Measurements from ENCODE around the gene TTPAL.
"Not testable (repeated sequence)": the region's sequence is repeated elsewhere in the genome, so short reads cannot be mapped to it uniquely, and the experiment has no call there.

TTPAL gene

GRCh38 chr20:44470327-44470726 is 5.3 kb upstream of the TTPAL start:
- no peak for DNase-seq

DNA sequence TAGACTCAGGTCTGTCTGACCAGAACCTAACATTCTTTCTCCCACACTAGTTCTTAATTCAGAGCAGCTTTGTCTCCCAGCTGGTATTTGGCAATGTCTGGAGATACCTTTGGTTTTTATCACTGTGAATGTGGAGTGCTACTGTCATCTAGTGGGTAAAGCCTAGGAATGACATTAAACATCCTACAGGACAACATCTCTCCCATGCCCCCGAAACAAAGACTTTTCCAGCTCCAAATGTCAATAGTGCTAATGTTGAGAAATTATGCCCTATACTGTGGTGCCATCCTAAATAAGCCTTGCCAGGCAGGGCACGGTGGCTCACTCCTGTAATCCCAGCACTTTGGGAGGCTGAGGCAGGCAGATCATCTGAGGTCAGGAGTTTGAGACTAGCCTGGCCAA is 4.2 kb upstream of the TTPAL start:
- no peak for DNase-seq

GRCh38 chr20:44472283-44472682 is 3.4 kb upstream of the TTPAL start:
- DNase-seq, result not testable (repeated sequence)

- DNase-seq, result no peak
These were observed 341 bp upstream of the TTPAL start for GRCh38 chr20:44475372-44475693.

DNA sequence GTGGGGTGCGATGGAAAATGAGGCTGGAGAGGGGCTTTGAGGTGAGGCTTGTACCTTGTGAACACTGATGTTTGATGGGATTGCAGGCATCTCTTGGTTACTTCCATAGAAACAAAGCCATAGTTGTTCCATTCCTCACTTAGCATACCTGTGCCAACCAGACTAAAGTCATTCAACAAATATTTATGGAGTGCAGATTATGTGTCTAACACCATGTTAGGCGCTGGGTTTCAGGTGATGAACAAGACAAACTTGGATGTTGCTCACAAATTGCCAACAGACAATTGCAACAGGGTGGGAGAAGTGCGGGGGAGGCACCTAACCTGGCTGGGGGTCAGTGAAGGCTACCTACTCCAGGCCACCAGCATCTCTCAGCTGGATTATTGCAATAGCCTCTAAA is 1.5 kb downstream of the TTPAL start:
- no peak for DNase-seq

- DNase-seq, result no peak
These were observed 2.5 kb downstream of the TTPAL start for GRCh38 chr20:44478206-44478605.

- no peak for DNase-seq
These were observed 4.0 kb downstream of the TTPAL start for GRCh38 chr20:44479643-44480042.

DNA sequence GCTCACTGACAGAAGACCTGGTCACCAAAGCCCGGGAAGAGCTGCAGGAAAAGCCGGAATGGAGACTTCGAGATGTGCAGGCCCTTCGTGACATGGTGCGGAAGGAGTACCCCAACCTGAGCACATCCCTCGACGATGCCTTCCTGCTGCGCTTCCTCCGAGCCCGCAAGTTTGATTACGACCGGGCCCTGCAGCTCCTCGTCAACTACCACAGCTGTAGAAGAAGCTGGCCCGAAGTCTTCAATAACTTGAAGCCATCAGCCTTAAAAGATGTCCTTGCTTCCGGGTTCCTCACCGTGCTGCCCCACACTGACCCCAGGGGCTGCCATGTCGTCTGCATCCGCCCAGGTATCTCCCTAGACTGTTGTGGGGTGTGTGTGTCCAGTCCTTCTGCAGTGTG is 4.4 kb downstream of the TTPAL start:
- no peak for DNase-seq

GRCh38 chr20:44481719-44482416 is 6.2 kb downstream of the TTPAL start:
- DNase-seq, result no peak

DNA sequence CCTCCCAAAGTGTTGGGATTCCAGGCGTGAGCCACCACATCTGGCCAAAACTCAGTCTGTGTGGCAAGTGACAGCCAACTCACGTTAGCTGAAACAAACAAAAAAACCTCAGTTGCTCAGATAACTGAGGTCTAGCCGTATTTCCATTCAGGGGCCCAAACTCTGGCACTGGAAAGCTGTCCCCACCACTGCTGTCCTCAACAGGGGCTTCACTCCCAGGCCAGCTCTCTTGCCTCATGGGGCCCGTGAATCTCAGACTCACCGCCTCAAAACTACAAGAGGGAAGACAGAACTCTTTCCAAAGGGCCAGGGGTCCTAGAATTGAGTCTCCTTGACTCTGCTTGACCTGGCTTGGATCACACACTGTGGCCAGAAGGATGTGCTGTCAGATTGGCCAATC is 7.4 kb downstream of the TTPAL start:
- no peak for DNase-seq

- DNase-seq, result no peak
These were observed 9.6 kb downstream of the TTPAL start for GRCh38 chr20:44485078-44485829.

GRCh38 chr20:44485830-44486198 is 10.1 kb downstream of the TTPAL start:
- DNase-seq, result no peak

DNA sequence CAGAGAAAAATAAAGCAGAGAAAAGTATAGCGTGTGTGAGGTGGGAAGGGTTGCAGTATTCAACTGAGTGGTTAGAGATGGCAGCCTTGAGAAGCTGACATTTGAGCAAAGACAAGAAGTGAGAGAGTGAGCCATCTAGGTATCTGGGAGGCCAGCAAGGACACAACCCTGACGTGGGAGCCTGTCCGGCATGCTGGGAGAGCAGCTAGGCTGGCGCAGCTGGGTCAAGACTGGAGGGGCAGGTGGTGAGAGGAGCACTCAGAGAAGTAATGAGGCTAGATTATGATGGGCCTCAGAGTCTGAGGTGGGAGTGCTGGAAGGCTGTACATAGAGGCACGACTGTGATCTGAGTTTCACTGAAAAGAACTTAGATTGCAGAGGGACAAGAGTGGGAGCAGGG is 12.9 kb downstream of the TTPAL start:
- no peak for DNase-seq

DNA sequence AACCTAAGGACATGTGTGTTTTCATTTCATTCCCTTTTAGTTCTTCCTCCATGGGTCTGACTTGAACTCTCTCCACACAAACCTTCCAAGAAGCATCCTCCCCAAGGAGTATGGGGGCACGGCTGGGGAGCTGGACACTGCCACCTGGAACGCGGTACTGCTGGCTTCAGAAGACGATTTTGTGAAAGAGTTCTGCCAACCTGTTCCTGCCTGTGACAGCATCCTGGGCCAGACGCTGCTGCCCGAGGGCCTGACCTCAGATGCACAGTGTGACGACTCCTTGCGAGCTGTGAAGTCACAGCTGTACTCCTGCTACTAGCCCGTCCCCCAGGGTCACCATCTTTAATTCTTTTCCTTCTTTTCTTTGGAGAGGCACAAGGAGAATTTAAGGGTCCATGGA is 13.5 kb downstream of the TTPAL start:
- no peak for DNase-seq

GRCh38 chr20:44489931-44490330 is 14.3 kb downstream of the TTPAL start:
- DNase-seq, result no peak

DNA sequence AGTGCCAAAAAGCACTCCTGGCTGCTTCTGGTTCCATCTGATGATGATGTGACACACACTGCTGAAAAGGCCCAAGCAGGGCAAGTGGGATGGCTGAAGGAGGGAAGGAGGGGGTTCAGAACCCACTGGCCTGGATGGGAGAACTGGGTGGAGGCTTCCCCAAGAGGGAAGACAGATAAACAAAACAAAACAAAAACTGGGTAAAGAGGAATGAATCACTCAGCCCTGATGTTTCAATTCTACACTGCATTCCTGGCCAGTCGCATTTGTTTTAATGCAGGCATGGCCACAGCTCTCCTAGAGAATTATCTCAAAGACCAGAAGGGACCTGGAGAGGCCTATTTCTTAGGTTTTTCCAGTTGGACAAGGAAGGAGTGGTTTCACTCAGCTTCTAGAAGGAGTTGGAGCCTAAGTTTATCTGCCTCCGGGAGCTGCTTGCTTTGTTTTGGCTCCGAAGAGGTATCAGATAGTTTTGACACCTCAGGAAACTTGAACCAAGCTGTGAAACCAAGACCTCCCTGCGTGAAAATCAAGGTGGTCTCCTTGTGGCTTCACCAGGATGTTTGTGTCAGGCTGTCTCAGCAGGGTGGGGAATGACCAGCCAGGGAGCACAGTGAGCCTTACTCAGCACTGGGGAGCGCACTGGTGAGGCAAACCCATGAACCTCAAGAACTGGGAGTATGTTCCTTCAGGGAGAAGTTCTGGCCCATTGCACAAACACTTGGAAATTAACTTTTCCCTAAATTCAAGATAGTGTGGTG is 16.1 kb downstream of the TTPAL start:
- DNase-seq, result peak; percentile 49

- DNase-seq, result no peak
These were observed 18.6 kb downstream of the TTPAL start for GRCh38 chr20:44494266-44494665.

DNA sequence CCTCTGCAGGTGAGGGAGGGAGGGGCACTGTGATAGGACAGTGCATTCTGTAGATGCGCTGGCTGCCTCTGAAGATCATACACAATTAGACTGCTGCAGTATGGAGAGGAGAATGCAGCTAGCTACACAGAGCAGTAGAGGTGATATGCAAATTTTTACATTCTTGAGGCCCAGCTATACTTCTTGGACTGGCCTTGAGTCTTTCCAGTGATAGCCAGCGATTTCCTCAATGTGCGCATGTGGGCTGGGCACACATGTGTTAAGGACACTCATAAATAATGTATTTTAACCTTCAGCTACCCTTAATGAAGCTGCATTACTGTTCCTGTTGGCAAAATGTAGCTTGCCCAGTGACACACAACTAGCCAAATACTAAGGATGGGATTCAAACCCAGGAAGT is 19.0 kb downstream of the TTPAL start:
- DNase-seq, result no peak

- DNase-seq, result no peak
These were observed 19.6 kb downstream of the TTPAL start for GRCh38 chr20:44495257-44495656.

DNA sequence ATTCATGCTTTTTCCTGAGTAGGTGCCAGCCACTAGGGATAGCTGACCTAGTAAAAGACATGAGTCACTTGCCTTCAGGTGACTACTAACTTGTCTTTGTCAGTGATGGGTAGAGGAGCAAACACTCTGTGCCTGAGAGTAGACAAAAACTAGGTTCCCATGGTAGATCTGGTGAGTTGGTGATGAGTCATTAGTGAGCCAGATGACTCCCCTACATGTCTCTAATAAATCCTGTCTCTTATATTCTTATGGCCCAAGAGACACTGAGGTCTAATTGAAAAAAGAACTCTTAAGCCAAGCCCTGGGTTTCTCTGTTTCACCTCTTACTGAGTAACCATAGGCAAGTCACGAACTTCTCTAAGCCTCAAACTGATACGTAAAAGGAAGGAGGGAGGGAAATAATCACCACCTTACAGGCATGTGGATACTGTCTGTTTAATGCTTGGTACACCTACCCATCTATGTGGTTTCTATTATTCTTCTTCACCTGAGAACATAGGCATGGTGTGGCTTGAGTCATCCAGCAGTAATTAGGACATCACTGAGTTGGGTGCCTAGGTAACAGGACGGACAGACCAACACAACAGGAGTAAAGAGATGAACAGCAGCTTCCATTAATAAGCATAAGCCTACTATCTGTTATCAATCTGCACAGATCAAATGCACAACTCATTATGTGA is 20.3 kb downstream of the TTPAL start:
- peak; percentile 79 for DNase-seq

- DNase-seq, result peak; percentile 82
These were observed 21.3 kb downstream of the TTPAL start for GRCh38 chr20:44496976-44497375.

GRCh38 chr20:44497761-44498160 is 22.1 kb downstream of the TTPAL start:
- DNase-seq, result no peak

DNA sequence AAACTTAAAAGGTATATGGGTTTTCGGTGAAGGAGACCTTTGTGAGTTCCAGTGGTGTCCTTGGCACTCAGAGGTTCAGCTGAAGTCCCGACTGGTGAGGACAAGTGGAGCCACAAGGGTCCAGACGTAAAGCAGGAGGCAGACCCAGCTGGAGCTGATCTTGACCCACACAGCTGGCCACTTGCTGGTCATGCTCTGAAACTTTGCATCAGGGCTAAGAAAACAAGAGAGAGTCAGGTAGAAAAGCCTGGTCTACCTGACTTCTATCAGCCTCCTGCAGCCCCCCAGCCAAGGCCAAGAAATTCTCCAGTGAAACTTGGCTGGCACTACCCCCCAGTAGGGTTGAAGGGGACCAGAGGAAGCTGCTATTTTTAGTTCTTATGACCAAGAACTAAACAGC is 24.5 kb downstream of the TTPAL start:
- no peak for DNase-seq

DNA sequence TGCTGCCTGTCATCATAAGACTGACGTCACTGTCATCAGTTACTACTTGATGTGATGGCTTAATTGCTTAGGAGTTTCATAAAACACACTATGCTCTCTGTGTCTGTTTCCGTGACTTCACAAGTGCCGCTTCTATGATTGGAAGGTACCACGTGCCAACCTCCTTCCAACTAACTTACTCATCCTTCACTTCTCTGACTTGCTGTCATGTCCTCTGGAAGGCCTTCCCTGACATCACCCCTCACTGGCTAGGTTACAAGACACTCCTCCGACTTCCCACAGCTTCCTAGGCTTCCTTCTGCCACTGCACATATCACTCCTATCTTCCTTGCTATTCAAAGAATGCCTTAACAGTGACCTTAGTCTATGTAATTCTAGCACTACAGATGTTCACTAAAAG is 25.8 kb downstream of the TTPAL start:
- no peak for DNase-seq
